ENCODE results near the gene RRBP1.
A peak's percentile ranks its signal among the peaks of the same experiment; 100 is the strongest.

Gene RRBP1

GRCh38 chr20:17619351-17620093, 62.5 kb downstream of the RRBP1 start:
- no peak for DNase-seq

DNA sequence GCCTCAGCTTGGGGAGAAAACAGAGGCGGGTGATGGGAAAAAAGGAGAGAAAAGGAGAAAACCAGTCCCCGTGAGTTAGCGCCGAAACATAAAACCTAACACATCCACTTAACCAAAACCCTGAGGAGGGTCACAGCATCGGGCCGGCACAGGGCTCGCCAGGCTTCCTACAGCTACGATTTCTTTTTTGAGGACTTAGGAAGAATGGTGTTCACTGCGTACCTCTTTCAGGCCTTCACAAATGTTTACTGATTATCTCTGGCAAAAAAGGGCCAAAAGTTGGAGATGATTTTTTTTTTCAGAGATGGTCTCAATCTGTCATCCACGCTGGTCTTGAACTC, 63.4 kb downstream of the RRBP1 start:
- DNase-seq, result no peak

DNA sequence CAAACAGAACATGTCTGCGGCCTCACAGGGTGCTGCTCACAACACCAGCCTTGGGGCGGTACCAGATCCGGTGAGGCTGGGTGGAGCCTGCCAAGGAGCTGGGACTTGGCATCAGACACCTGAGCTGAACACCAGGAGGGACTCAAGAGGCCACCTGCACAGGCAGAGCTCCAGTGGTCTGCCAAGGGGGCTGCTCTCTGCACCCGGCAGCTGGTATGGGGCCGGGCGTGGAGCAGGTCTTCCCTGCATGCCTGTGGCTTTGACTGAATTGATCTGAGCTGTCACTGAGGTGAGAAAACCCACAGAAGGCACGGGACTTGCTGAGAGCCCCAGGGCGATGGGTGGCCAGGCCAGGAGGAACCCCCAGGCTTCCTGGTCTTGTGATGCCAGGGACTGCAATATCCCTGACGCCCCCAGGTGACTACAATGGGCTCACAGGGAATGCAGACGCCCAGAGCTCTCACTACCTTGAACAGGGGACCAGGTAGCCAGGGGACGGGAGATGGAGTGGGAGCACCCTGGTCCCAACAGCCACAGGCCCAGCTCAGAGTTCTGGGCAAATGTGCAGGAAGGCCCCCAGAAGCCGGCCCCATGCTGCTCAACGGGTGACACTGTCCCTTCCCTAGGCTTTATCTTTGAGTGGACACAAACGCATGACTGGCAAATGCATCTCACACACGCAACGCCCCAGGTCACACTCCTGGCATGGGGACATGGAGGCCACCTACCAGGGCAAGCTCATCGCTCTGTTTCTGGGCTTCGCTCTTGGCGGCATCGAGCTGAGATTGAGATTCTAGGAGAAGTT, 64.0 kb downstream of the RRBP1 start:
- DNase-seq, result no peak

DNA sequence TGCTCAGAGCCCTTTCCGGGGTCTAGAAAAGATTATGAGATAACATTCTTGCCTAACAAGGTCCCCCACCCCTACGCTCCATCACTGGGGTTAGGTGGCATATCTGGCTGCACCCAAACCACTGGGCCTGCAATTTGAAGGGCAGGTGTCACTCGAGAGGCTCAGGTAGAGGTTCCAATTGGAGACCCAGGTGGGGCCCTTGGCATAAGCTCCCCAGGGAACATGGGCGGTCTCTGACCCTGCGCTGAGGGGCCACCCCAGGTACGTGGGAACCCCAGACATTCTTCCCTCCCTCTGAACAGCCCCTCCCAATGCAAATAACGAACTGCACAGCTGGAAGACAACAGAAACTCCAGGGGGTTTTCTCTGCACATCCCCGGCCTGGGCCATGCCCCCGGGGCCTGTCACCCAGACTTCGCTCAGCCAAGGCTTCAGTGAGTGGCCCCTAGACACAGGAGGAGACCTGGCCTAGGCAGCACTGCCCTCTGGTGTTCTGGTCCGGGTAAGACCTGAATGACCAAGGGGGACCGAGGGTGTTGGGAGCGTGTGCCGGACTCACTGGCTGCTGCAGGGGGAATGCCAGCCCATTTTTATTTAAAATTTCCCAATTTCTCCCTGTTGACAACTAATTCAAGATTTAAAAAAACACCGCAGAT, 64.7 kb downstream of the RRBP1 start:
- peak; percentile 51 for DNase-seq

DNA sequence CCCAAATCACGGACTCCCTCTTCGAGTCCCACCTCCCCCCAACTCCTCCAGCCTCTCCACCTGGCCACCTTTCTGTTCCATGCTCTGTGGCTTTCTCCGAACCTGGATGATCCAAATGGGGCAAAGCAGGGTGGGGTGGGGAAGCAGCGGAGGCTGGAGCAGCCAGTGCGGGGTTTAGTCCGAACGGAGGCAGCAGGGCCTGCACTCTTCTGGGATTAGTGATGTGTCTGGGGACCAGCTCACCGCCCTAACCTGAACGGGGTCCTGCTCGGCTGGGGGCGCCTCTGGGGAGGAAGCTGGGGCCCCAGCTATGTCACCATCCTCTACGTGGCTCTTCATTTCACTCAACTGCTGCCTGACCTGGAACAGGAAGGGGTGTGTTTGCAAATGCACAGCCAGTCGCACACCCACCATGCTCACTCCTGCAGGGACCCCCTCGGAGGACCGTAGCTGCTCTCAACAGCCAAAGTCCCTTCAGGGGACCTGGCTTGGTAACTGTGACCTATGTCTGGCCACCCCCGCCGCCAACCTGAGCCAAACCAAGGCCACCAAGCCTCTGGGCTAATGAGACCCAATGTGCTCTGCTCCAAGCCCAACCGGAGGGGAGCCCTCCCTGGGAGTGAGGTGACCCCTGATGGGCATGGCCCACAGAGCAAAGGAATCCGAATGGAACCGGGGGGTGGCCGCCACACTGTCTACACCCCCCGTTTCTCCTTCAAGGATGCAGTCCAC, 65.4 kb downstream of the RRBP1 start:
- no peak for DNase-seq

DNA sequence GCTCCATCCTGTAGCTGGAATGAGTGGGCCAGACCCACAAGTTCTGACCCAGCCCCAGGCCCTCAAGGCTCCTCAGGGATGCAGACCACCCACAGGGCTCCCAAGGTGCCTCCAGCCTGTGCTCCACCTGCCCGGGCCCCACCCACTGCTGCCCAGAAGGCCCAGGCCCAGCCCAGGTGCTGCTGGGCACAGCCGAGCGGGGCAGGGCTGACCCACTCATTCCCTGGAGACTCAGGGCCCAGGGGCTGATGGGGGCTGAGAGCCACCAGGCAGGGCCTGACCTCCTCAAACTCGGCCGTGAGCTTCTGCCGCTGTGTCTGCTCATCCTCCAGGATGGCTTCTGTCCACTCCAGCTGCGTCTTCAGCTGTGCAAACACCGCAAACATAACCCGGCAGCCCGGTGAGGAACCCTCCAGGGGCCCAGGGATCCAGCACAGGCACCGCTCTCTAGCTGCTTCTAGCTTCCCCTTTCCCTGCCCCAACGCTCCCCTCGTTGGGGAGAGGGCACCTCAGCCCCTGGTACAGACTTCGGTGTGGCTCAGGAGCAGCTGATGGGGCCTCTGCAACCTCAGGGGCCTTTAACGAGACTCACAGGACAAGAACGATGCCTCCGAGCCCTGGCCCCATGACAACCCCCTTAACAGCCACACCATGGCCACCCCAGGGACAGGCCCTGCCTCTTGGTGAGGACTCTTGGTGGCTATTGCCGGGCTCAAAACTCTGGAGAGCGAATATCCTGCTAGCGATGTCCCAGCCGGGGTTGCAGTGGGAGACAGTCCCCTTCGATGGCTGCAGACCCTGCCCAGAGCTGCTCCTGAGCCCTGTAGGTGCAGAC, 66.2 kb downstream of the RRBP1 start:
- DNase-seq, result no peak

DNA sequence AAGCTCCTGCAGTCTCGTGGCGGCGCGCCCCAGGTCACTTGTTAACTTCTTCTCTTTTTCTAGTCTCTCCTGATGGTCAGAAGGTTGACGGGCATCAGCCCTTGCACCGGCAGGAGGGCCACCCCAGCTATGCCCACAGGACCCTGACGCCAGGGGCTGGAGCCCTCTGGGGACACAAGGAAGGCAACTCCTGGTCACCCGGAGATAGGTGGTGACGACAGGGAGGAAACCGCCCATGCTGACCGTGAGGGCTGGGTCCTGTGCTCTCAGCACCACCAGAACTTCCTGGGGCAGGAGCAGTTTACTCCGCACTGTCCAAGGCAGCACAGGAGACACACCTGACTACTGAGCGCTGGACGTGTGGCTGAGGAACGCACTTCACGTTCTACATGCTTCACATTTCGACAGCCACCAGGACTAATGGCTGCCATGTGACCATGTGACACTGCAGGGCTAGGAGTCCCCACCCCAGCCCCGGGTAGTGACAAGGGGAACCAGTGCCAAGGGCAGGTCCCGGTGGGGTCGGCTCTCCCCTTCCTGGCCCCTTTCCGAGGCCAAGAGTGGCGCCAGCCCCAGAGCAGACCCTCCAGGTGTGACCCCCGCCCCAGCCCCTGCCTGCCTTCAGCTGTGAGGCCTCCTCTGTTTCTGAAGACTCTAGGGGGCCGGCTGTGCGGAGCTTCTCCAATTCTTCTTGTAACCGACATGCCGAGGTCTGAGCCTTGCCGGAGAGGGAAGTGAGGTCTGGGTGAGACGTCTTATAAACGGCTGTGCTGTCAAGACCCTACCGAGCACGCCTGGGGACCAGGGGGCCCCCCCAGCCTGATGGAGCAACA, 67.0 kb downstream of the RRBP1 start:
- DNase-seq, result no peak

- no peak for DNase-seq
Measured at GRCh38 chr20:17614176-17614811, 67.7 kb downstream of the RRBP1 start.

- DNase-seq, result no peak
Measured at GRCh38 chr20:17613328-17614175, 68.5 kb downstream of the RRBP1 start.

GRCh38 chr20:17612992-17613327, 69.1 kb downstream of the RRBP1 start:
- DNase-seq, result no peak

- peak; percentile 24 for DNase-seq
Measured at GRCh38 chr20:17612287-17612991, 69.6 kb downstream of the RRBP1 start.

DNA sequence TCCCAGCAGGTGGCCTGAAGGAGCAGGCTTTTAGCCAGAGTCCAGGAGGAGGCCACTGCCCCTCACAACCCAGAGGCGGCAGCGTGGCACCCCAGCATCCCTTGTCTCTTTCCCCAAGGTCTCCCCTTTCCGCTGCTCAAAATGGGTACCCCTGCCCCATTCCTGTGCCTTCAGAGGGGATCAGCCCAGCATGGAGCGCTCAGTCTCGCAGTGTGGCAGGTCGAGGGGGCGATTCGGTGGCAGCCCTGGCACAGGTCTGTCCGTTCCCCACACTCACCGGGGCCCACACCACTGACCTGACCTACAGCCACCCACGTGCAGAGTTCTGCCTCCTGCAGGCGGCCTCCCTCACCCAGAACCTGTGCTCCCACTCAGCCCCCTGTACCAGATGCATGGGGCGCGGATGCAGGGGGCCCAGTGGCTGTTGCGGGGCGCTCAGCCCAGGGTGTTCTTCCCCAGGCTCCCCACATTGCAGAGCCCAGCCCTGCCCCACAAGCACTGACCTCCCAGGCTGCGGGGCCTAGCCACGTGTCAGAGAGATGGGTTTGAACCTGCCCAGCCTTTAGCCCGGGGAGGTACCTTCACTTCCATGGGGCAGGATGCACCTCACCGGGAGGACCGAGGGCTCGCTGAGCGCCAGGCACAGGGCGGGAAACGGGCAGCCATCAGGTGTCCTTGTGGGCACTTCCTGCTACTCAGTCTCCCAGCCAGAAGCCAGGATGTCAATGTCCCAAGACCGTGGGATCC, 70.3 kb downstream of the RRBP1 start:
- peak; percentile 23 for DNase-seq

GRCh38 chr20:17611290-17611539, 70.8 kb downstream of the RRBP1 start:
- DNase-seq, result no peak

DNA sequence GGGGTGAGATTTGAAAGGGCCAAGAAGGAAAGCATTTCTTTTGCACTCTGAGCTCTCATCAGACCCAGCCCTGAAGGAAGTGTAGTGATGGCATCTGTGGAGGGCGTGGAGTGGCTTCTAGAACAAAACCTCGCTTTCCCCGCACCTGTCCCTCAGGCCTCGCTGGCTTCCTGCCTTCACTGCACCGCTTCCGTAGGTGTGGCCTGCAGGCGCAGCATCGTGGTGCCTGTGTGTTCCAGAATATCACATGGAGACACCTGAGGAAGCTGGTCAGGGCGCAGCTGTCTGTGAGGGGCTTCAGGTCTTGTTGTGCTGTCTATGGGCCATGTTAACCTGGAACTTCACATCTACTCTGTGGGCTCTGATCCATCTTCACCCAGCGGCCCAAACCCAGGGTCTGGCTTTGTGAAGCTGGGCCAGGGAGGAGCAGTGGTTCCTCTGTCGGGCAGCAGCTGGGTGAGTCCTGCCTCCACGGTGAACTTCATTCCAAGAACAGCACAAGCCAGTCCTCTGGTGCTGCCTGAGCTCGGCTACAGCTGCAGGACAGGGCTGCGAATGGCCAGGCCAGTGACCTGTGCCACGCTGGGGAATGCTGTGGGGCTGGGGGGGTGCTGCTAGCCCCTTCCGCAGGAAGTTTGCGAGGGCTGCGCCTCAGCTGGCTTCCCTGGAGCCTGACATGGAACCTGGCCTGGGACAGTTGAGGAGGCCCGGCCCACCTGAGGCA, 71.3 kb downstream of the RRBP1 start:
- DNase-seq, result peak; percentile 62

GRCh38 chr20:17609811-17610377, 72.1 kb downstream of the RRBP1 start:
- DNase-seq, result no peak

- no peak for DNase-seq
Measured at GRCh38 chr20:17608701-17609497, 73.1 kb downstream of the RRBP1 start.

GRCh38 chr20:17606001-17606400, 76.0 kb downstream of the RRBP1 start:
- no peak for DNase-seq
